ENCODE measurements around the gene ENO2.

- TF ChIP-seq, protein P1, sequence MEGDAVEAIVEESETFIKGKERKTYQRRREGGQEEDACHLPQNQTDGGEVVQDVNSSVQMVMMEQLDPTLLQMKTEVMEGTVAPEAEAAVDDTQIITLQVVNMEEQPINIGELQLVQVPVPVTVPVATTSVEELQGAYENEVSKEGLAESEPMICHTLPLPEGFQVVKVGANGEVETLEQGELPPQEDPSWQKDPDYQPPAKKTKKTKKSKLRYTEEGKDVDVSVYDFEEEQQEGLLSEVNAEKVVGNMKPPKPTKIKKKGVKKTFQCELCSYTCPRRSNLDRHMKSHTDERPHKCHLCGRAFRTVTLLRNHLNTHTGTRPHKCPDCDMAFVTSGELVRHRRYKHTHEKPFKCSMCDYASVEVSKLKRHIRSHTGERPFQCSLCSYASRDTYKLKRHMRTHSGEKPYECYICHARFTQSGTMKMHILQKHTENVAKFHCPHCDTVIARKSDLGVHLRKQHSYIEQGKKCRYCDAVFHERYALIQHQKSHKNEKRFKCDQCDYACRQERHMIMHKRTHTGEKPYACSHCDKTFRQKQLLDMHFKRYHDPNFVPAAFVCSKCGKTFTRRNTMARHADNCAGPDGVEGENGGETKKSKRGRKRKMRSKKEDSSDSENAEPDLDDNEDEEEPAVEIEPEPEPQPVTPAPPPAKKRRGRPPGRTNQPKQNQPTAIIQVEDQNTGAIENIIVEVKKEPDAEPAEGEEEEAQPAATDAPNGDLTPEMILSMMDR (IDR thresholded peaks at IDR 0.05): no peak
- TF ChIP-seq POLR2A (IDR thresholded peaks at IDR 0.05): no peak
Observed at GRCh38 chr12:6917491-6918231, 3.3 kb downstream of the ENO2 start.
